Measurements from ENCODE around the gene ADAMTS2.

DNA sequence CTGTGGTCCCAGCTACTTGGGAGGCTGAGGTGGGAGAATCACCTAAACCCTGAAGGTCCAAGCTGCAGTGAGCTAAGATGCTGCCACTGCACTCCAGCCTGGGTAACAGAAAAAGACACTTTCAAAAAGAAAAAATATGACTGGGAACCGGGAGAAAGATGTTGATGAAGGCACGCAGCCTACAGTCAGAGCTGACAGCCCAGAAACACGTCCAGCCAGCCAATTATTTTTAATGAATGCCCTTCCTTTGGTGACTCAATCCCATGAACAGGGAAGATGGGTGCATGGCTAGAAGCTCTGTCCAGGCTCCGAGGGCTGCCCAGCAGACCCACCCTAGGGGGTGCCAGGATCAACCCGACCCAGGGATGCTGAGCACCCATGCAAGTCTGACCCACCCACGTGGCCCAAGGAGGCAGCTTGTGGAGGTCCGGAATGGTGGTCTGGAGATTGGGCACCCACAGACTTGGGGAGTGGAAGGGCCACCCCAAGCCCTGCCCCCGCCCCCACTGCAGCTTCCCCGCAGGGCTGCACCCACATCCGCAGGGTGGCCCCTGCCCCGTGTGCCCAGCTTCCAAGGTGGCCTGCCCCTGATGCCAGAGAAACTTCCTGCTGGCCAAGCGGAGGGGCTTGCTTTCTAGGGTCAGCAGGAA, 51.0 kb downstream of the ADAMTS2 start:
- TF ChIP-seq, protein P1, sequence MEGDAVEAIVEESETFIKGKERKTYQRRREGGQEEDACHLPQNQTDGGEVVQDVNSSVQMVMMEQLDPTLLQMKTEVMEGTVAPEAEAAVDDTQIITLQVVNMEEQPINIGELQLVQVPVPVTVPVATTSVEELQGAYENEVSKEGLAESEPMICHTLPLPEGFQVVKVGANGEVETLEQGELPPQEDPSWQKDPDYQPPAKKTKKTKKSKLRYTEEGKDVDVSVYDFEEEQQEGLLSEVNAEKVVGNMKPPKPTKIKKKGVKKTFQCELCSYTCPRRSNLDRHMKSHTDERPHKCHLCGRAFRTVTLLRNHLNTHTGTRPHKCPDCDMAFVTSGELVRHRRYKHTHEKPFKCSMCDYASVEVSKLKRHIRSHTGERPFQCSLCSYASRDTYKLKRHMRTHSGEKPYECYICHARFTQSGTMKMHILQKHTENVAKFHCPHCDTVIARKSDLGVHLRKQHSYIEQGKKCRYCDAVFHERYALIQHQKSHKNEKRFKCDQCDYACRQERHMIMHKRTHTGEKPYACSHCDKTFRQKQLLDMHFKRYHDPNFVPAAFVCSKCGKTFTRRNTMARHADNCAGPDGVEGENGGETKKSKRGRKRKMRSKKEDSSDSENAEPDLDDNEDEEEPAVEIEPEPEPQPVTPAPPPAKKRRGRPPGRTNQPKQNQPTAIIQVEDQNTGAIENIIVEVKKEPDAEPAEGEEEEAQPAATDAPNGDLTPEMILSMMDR (IDR thresholded peaks at IDR 0.05; ENCODE audit: low read length), result no peak
- no peak for TF ChIP-seq EZH2 (IDR thresholded peaks at IDR 0.05; ENCODE audit: borderline replicate concordance, low read length)

Data from OCI-LY1 (cell line).